CD4-positive, alpha-beta memory T cell (primary cell): ENCODE data around the gene CD68. TPM values are rescaled to one million over a fixed set of nuclear protein-coding genes. Genes with fewer than 3 reads are reported as not detected.

Experiments
- CTCF ChIA-PET: fragments of 350-600 bp; sonication (Branson Sonifier 250); formaldehyde crosslinking; loops from one replicate; lab custom pipeline; 2021; ENCODE audit warnings: inconsistent platforms; ENCODE audit not compliant: partially characterized antibody; lab: Charles Lee
- POLR2A ChIA-PET: fragments of 350-600 bp; sonication (Branson Sonifier 250); formaldehyde crosslinking; loops from one replicate; lab custom pipeline; 2021; ENCODE audit not compliant: partially characterized antibody; lab: Charles Lee
- DNase-seq, 5 donors: peaks; one replicate each; pipeline versions ENCODE4 v3.0.0 to v3.0.0-alpha.2; 2020 to 2022; ENCODE audit warnings: mixed read lengths in 1 of 5
- H3K27ac ChIP-seq: one replicate; pipeline ENCODE4 v1.7.0; 2013; ENCODE audit warnings: low read depth, low read length
- H3K27me3 ChIP-seq: 2 replicates; pipeline ENCODE4 v1.7.0; 2013; ENCODE audit warnings: mild to moderate bottlenecking, low read length, moderate library complexity; ENCODE audit not compliant: insufficient read depth
- H3K36me3 ChIP-seq: 2 replicates; pipeline ENCODE4 v1.7.0; 2013; ENCODE audit warnings: mild to moderate bottlenecking, low read length, moderate library complexity; ENCODE audit not compliant: insufficient read depth
- H3K4me1 ChIP-seq: 2 replicates; pipeline ENCODE4 v1.7.0; 2013; ENCODE audit warnings: mild to moderate bottlenecking, low read length, moderate library complexity; ENCODE audit not compliant: insufficient read depth
- H3K4me3 ChIP-seq, 2 donors: one replicate each; pipeline ENCODE4 v1.7.0; 2013; ENCODE audit warnings: low read length in 2 of 2, mild to moderate bottlenecking in 1 of 2
- H3K9me3 ChIP-seq, 2 donors: one replicate each; pipeline ENCODE4 v1.7.0; 2013; ENCODE audit warnings: low read length in 2 of 2, control low read depth in 1 of 2; ENCODE audit not compliant: control insufficient read depth in 1 of 2
- H3K27ac Mint-ChIP-seq, 7 donors: one replicate each; pipeline ENCODE4 v1.8.0; 2020 to 2021; ENCODE audit warnings: mixed read lengths in 7 of 7, mild to moderate bottlenecking in 6 of 7, inconsistent platforms in 3 of 7, moderate library complexity in 3 of 7
- H3K27me3 Mint-ChIP-seq, 2 donors: one replicate each; pipeline ENCODE4 v1.8.0; 2020 to 2021; ENCODE audit warnings: mixed read lengths in 2 of 2
- H3K36me3 Mint-ChIP-seq, 2 donors: one replicate each; pipeline ENCODE4 v1.8.0; 2020 to 2021; ENCODE audit warnings: mixed read lengths in 2 of 2, inconsistent platforms in 1 of 2, mild to moderate bottlenecking in 1 of 2
- H3K4me1 Mint-ChIP-seq, 4 donors: one replicate each; pipeline ENCODE4 v1.8.0; 2020 to 2021; ENCODE audit warnings: mixed read lengths in 4 of 4, mild to moderate bottlenecking in 1 of 4
- H3K4me3 Mint-ChIP-seq, 8 donors: one replicate each; pipeline ENCODE4 v1.8.0; 2020 to 2021; ENCODE audit warnings: mixed read lengths in 8 of 8, mild to moderate bottlenecking in 7 of 8, moderate library complexity in 6 of 8, inconsistent platforms in 3 of 8
- H3K9me3 Mint-ChIP-seq, 8 donors: one replicate each; pipeline ENCODE4 v1.8.0; 2020 to 2021; ENCODE audit warnings: mixed read lengths in 8 of 8, mild to moderate bottlenecking in 5 of 8, inconsistent platforms in 3 of 8, moderate library complexity in 1 of 8
- intact Hi-C: fragments of 100-400 bp; cut with micrococcal nuclease; formaldehyde crosslinking; loops from one replicate; pipeline ENCODE4 v1.15.1; 2023
- polyA plus RNA-seq, 2 donors: library from polyadenylated mRNA; unstranded; fragments of 300-500 nt; fragmentation: Illumina TruSeq; gene quantifications; one replicate each; pipeline ENCODE4 v1.2.3, GENCODE V29; 2021
- total RNA-seq, 2 experiments: library from RNA; stranded (reverse); gene quantifications; one replicate each; pipeline ENCODE4 v1.2.3, GENCODE V29; 2021

Gene CD68
- total RNA-seq (10 to 100 TPM; 19.8 to 20.9 TPM), polyA plus RNA-seq (under 1 TPM in 1 of 2 donors, not detected in 1; 0.59 TPM)

GRCh38 chr17:7579001-7579833, at the start of gene CD68:
Gene CD68, plus strand, starts transcription at chr17:7579638. Its CDS starts 40 bp downstream, at chr17:7579678.
- peak in 3 of 5 donors; percentile 35 to 71 (median 38) for DNase-seq
- Histone ChIP-seq H3K9me3 (no peaks in the 10 kb centered on the region), H3K27ac (peak within 1 kb of the TSS; percentile 36), H3K4me3 (no peak within 1 kb of the TSS), H3K27me3 (no peaks in the 10 kb centered on the region), H3K36me3 (peaks cover 51% of the 10 kb centered on the region), H3K4me1 (peaks cover 71% of the 10 kb centered on the region)
- peaks cover 0 to 16% (median 0%) of the 10 kb centered on the region in 8 donors for H3K9me3 Mint-ChIP-seq
- H3K27ac Mint-ChIP-seq = peak within 1 kb of the TSS; percentile 79 to 98 (median 92)
- POLR2A ChIA-PET = interaction anchor here (0.8 to 2.9 kb wide), 10 partner anchors 7 to 250 kb away, joined by 3 to 25 read pairs (median 4); partner anchors contain the start of genes NEURL4, POLR2A, SAT2 and TMEM102
- peak within 1 kb of the TSS in 6 of 8 donors; percentile 17 to 74 (median 38) for H3K4me3 Mint-ChIP-seq
- CTCF ChIA-PET = interaction anchor here (1.7 to 2.1 kb wide), 2 partner anchors 10 to 19 kb away, joined by 4 to 8 read pairs; no protein-coding TSS in a partner anchor
- peaks cover 46 to 71% of the 10 kb centered on the region in 2 donors for H3K36me3 Mint-ChIP-seq
- H3K4me1 Mint-ChIP-seq = peaks cover 34 to 90% (median 64%) of the 10 kb centered on the region in 4 donors
- intact Hi-C loops = no loop called here
- no peaks in the 10 kb centered on the region for H3K27me3 Mint-ChIP-seq

GRCh38 chr17:7530023-7530900, 49.2 kb upstream of the CD68 start:
- Histone ChIP-seq H3K9me3 (no peaks in the 10 kb centered on the region), H3K4me1 (no peaks in the 10 kb centered on the region), H3K36me3 (no peaks in the 10 kb centered on the region), H3K4me3 (no peak overlapping the region), H3K27me3 (no peaks in the 10 kb centered on the region), H3K27ac (no peak overlapping the region)
- peaks cover 0 to 29% (median 7%) of the 10 kb centered on the region in 8 donors for H3K9me3 Mint-ChIP-seq
- POLR2A ChIA-PET = interaction anchor here (0.6 kb wide), 2 partner anchors 120 to 194 kb away, joined by 3 read pairs; no protein-coding TSS in a partner anchor
- H3K27me3 Mint-ChIP-seq = no peaks in the 10 kb centered on the region
- H3K27ac Mint-ChIP-seq = no peak overlapping the region
- intact Hi-C loops = no loop called here
- no peaks in the 10 kb centered on the region for H3K4me1 Mint-ChIP-seq
- no peak for DNase-seq
- peaks cover 0 to 4% of the 10 kb centered on the region in 2 donors for H3K36me3 Mint-ChIP-seq
- no peak overlapping the region for H3K4me3 Mint-ChIP-seq
- CTCF ChIA-PET = interaction anchor here (2.8 kb wide), 1 partner anchor 31 kb away, joined by 11 read pairs; no protein-coding TSS in a partner anchor

- H3K9me3 Mint-ChIP-seq = peaks cover 0 to 5% (median 0%) of the 10 kb centered on the region in 8 donors
- Histone ChIP-seq H3K27ac (no peak overlapping the region), H3K4me1 (no peaks in the 10 kb centered on the region), H3K9me3 (peaks cover 0 to 10% of the 10 kb centered on the region in 2 donors), H3K36me3 (no peaks in the 10 kb centered on the region), H3K4me3 (no peak overlapping the region), H3K27me3 (no peaks in the 10 kb centered on the region)
- intact Hi-C loops = no loop called here
- peaks cover 0 to 2% of the 10 kb centered on the region in 2 donors for H3K27me3 Mint-ChIP-seq
- no peaks in the 10 kb centered on the region for H3K4me1 Mint-ChIP-seq
- peak overlapping the region in 1 of 7 donors; percentile 19 for H3K27ac Mint-ChIP-seq
- no peaks in the 10 kb centered on the region for H3K36me3 Mint-ChIP-seq
- POLR2A ChIA-PET = no interaction called here
- CTCF ChIA-PET = interaction anchor here (1.3 kb wide), 1 partner anchor 22 kb away, joined by 4 read pairs; no protein-coding TSS in a partner anchor
- H3K4me3 Mint-ChIP-seq = no peak overlapping the region
- no peak for DNase-seq
These were observed 41.4 kb upstream of the CD68 start for GRCh38 chr17:7538050-7538449.

- Mint-ChIP-seq H3K36me3 (no peaks in the 10 kb centered on the region), H3K9me3 (peaks cover 0 to 5% (median 0%) of the 10 kb centered on the region in 8 donors), H3K4me1 (no peaks in the 10 kb centered on the region), H3K27me3 (peaks cover 0 to 2% of the 10 kb centered on the region in 2 donors), H3K4me3 (no peak overlapping the region), H3K27ac (no peak overlapping the region)
- Histone ChIP-seq H3K4me1 (no peaks in the 10 kb centered on the region), H3K27me3 (no peaks in the 10 kb centered on the region), H3K9me3 (peaks cover 0 to 10% of the 10 kb centered on the region in 2 donors), H3K4me3 (no peak overlapping the region), H3K27ac (no peak overlapping the region), H3K36me3 (no peaks in the 10 kb centered on the region)
- no peak for DNase-seq
- intact Hi-C loops = no loop called here
- CTCF ChIA-PET = interaction anchor here (1.3 to 1.4 kb wide), 2 partner anchors 22 to 103 kb away, joined by 3 to 5 read pairs; no protein-coding TSS in a partner anchor
- POLR2A ChIA-PET = no interaction called here
These were observed 40.4 kb upstream of the CD68 start for GRCh38 chr17:7538891-7539545.

GRCh38 chr17:7541074-7541621, 38.3 kb upstream of the CD68 start:
- no peaks in the 10 kb centered on the region for H3K36me3 ChIP-seq

GRCh38 chr17:7544911-7545310, 34.5 kb upstream of the CD68 start:
- ChIA-PET CTCF (interaction anchor here (1.0 to 1.1 kb wide), 2 partner anchors 16 to 31 kb away, joined by 3 to 4 read pairs; no protein-coding TSS in a partner anchor), POLR2A (no interaction called here)
- Mint-ChIP-seq H3K36me3 (peaks cover 0 to 3% of the 10 kb centered on the region in 2 donors), H3K27ac (no peak overlapping the region), H3K27me3 (peaks cover 0 to 2% of the 10 kb centered on the region in 2 donors), H3K4me1 (peaks cover 9 to 14% (median 13%) of the 10 kb centered on the region in 4 donors), H3K9me3 (no peaks in the 10 kb centered on the region), H3K4me3 (no peak overlapping the region)
- Histone ChIP-seq H3K27ac (no peak overlapping the region), H3K36me3 (no peaks in the 10 kb centered on the region), H3K9me3 (no peaks in the 10 kb centered on the region), H3K4me3 (no peak overlapping the region), H3K4me1 (peaks cover 10% of the 10 kb centered on the region), H3K27me3 (no peaks in the 10 kb centered on the region)
- intact Hi-C loops = no loop called here
- no peak for DNase-seq

More at GRCh38 chr17:7541074-7541621, 38.3 kb upstream of the CD68 start:
- intact Hi-C loops = no loop called here
- Mint-ChIP-seq H3K27me3 (peaks cover 0 to 2% of the 10 kb centered on the region in 2 donors), H3K36me3 (no peaks in the 10 kb centered on the region), H3K4me3 (no peak overlapping the region), H3K27ac (no peak overlapping the region), H3K4me1 (no peaks in the 10 kb centered on the region), H3K9me3 (peaks cover 0 to 5% (median 0%) of the 10 kb centered on the region in 8 donors)
- no peak overlapping the region for H3K27ac ChIP-seq
- no peaks in the 10 kb centered on the region for H3K27me3 ChIP-seq
- CTCF ChIA-PET = interaction anchor here (1.0 to 1.7 kb wide), 4 partner anchors 18 to 27 kb away, joined by 3 to 4 read pairs (median 3); no protein-coding TSS in a partner anchor
- POLR2A ChIA-PET = no interaction called here
- H3K4me3 ChIP-seq = no peak overlapping the region
- no peaks in the 10 kb centered on the region for H3K4me1 ChIP-seq
- peaks cover 0 to 10% of the 10 kb centered on the region in 2 donors for H3K9me3 ChIP-seq
- no peak for DNase-seq
